Central memory CD8-positive, alpha-beta T cell (primary cell): ENCODE results near the gene NSFL1C.

Source experiments
- ATAC-seq: fragments of 150-1000 bp; cut with Tn5 transposase; replicated peaks from 2 replicates; pipeline ENCODE4 v1.10.0; 2022; ENCODE audit warnings: mild to moderate bottlenecking, moderate FRiP score, moderate number of reproducible peaks; ENCODE audit not compliant: poor library complexity, severe bottlenecking; ENCODE audit errors: extremely low read depth
- DNase-seq, 2 donors: peaks; one replicate each; pipeline ENCODE4 v3.0.0; 2021; ENCODE audit warnings: low spot score in 2 of 2
- H3K27ac Mint-ChIP-seq: one replicate; pipeline ENCODE4 v1.8.0; 2022; ENCODE audit warnings: low read depth, mild to moderate bottlenecking, moderate library complexity, mixed read lengths
- H3K27me3 Mint-ChIP-seq: one replicate; pipeline ENCODE4 v1.8.0; 2022; ENCODE audit warnings: mixed read lengths
- H3K36me3 Mint-ChIP-seq: one replicate; pipeline ENCODE4 v1.8.0; 2022; ENCODE audit warnings: mild to moderate bottlenecking, moderate library complexity, mixed read lengths; ENCODE audit not compliant: insufficient read depth
- H3K4me1 Mint-ChIP-seq: one replicate; pipeline ENCODE4 v1.8.0; 2022; ENCODE audit warnings: mixed read lengths
- H3K4me3 Mint-ChIP-seq: one replicate; pipeline ENCODE4 v1.8.0; 2022; ENCODE audit warnings: mild to moderate bottlenecking, moderate library complexity, mixed read lengths
- H3K9me3 Mint-ChIP-seq: one replicate; pipeline ENCODE4 v1.8.0; 2022; ENCODE audit warnings: mixed read lengths

The NSFL1C gene

GRCh38 chr20:1465470-1466210 lies 1.0 kb downstream of the NSFL1C start:
- DNase-seq = no peak
- no peaks in the 10 kb centered on the region for H3K9me3 Mint-ChIP-seq

GRCh38 chr20:1463971-1464570 lies 2.6 kb downstream of the NSFL1C start:
- H3K4me3 Mint-ChIP-seq = no peak overlapping the region
- no peak overlapping the region for H3K27ac Mint-ChIP-seq
- H3K9me3 Mint-ChIP-seq = no peaks in the 10 kb centered on the region
- DNase-seq (no peak), ATAC-seq (no peak)
- H3K36me3 Mint-ChIP-seq = peaks cover 18% of the 10 kb centered on the region
- no peaks in the 10 kb centered on the region for H3K27me3 Mint-ChIP-seq
- H3K4me1 Mint-ChIP-seq = peaks cover 54% of the 10 kb centered on the region

More at GRCh38 chr20:1465470-1466210, 1.0 kb downstream of the NSFL1C start:
- H3K4me1 Mint-ChIP-seq = peaks cover 51% of the 10 kb centered on the region
- H3K27ac Mint-ChIP-seq = peak overlapping the region; percentile 41
- peaks cover 11% of the 10 kb centered on the region for H3K36me3 Mint-ChIP-seq
- no peak for ATAC-seq
- H3K4me3 Mint-ChIP-seq = peak overlapping the region; percentile 77
- H3K27me3 Mint-ChIP-seq = peaks cover 3% of the 10 kb centered on the region

GRCh38 chr20:1462834-1463233 lies 3.8 kb downstream of the NSFL1C start:
- Mint-ChIP-seq H3K9me3 (no peaks in the 10 kb centered on the region), H3K4me3 (no peak overlapping the region), H3K36me3 (peaks cover 21% of the 10 kb centered on the region), H3K27me3 (no peaks in the 10 kb centered on the region), H3K4me1 (peaks cover 53% of the 10 kb centered on the region), H3K27ac (no peak overlapping the region)
- no peak for ATAC-seq
- DNase-seq = no peak

- Mint-ChIP-seq H3K4me1 (peaks cover 50% of the 10 kb centered on the region), H3K27ac (no peak overlapping the region), H3K9me3 (no peaks in the 10 kb centered on the region), H3K4me3 (no peak overlapping the region), H3K27me3 (no peaks in the 10 kb centered on the region), H3K36me3 (peaks cover 26% of the 10 kb centered on the region)
- no peak for DNase-seq
- no peak for ATAC-seq
Observed at GRCh38 chr20:1462001-1462400, 4.6 kb downstream of the NSFL1C start.

- ATAC-seq (no peak), DNase-seq (no peak)
- no peak overlapping the region for H3K27ac Mint-ChIP-seq
- no peaks in the 10 kb centered on the region for H3K9me3 Mint-ChIP-seq
- no peaks in the 10 kb centered on the region for H3K27me3 Mint-ChIP-seq
- peaks cover 42% of the 10 kb centered on the region for H3K4me1 Mint-ChIP-seq
- peaks cover 33% of the 10 kb centered on the region for H3K36me3 Mint-ChIP-seq
- no peak overlapping the region for H3K4me3 Mint-ChIP-seq
Observed at GRCh38 chr20:1460275-1460674, 6.4 kb downstream of the NSFL1C start.

GRCh38 chr20:1457992-1458391 lies 8.7 kb downstream of the NSFL1C start:
- DNase-seq (no peak), ATAC-seq (no peak)
- no peak overlapping the region for H3K4me3 Mint-ChIP-seq
- H3K4me1 Mint-ChIP-seq = peaks cover 22% of the 10 kb centered on the region
- no peaks in the 10 kb centered on the region for H3K9me3 Mint-ChIP-seq
- no peak overlapping the region for H3K27ac Mint-ChIP-seq
- H3K27me3 Mint-ChIP-seq = no peaks in the 10 kb centered on the region
- H3K36me3 Mint-ChIP-seq = peaks cover 50% of the 10 kb centered on the region

GRCh38 chr20:1456300-1456699 lies 10.3 kb downstream of the NSFL1C start:
- Mint-ChIP-seq H3K4me3 (no peak overlapping the region), H3K36me3 (peaks cover 61% of the 10 kb centered on the region), H3K4me1 (peaks cover 18% of the 10 kb centered on the region), H3K9me3 (no peaks in the 10 kb centered on the region), H3K27ac (no peak overlapping the region), H3K27me3 (no peaks in the 10 kb centered on the region)
- ATAC-seq (no peak), DNase-seq (no peak)

- peak overlapping the region; percentile 57 for H3K27ac Mint-ChIP-seq
- DNase-seq (no peak), ATAC-seq (no peak)
- H3K4me1 Mint-ChIP-seq = no peaks in the 10 kb centered on the region
- peaks cover 77% of the 10 kb centered on the region for H3K36me3 Mint-ChIP-seq
- no peaks in the 10 kb centered on the region for H3K27me3 Mint-ChIP-seq
- no peaks in the 10 kb centered on the region for H3K9me3 Mint-ChIP-seq
- H3K4me3 Mint-ChIP-seq = no peak overlapping the region
Observed at GRCh38 chr20:1450926-1451491, 15.6 kb downstream of the NSFL1C start.

GRCh38 chr20:1449370-1449769 lies 17.3 kb downstream of the NSFL1C start:
- no peaks in the 10 kb centered on the region for H3K9me3 Mint-ChIP-seq
- no peak for ATAC-seq
- no peak overlapping the region for H3K27ac Mint-ChIP-seq
- no peak for DNase-seq
- no peaks in the 10 kb centered on the region for H3K27me3 Mint-ChIP-seq
- no peak overlapping the region for H3K4me3 Mint-ChIP-seq
- H3K36me3 Mint-ChIP-seq = peaks cover 75% of the 10 kb centered on the region
- H3K4me1 Mint-ChIP-seq = no peaks in the 10 kb centered on the region

- Mint-ChIP-seq H3K27ac (no peak overlapping the region), H3K4me1 (no peaks in the 10 kb centered on the region), H3K27me3 (no peaks in the 10 kb centered on the region), H3K9me3 (no peaks in the 10 kb centered on the region), H3K4me3 (no peak overlapping the region), H3K36me3 (peaks cover 75% of the 10 kb centered on the region)
- no peak for DNase-seq
- ATAC-seq = no peak
Observed at GRCh38 chr20:1448081-1448620, 18.5 kb downstream of the NSFL1C start.

- H3K36me3 Mint-ChIP-seq = peaks cover 69% of the 10 kb centered on the region
- DNase-seq = no peak
- H3K9me3 Mint-ChIP-seq = no peaks in the 10 kb centered on the region
- no peak for ATAC-seq
- H3K27ac Mint-ChIP-seq = no peak overlapping the region
- no peak overlapping the region for H3K4me3 Mint-ChIP-seq
- no peaks in the 10 kb centered on the region for H3K27me3 Mint-ChIP-seq
- H3K4me1 Mint-ChIP-seq = no peaks in the 10 kb centered on the region
Observed at GRCh38 chr20:1446536-1446935, 20.1 kb downstream of the NSFL1C start.

- no peak overlapping the region for H3K27ac Mint-ChIP-seq
- ATAC-seq = no peak
- peaks cover 46% of the 10 kb centered on the region for H3K36me3 Mint-ChIP-seq
Observed at GRCh38 chr20:1443085-1443484, 23.6 kb downstream of the NSFL1C start.

GRCh38 chr20:1442304-1442703 lies 24.3 kb downstream of the NSFL1C start:
- Mint-ChIP-seq H3K9me3 (no peaks in the 10 kb centered on the region), H3K27me3 (no peaks in the 10 kb centered on the region), H3K27ac (no peak overlapping the region), H3K4me3 (no peak overlapping the region), H3K36me3 (peaks cover 42% of the 10 kb centered on the region), H3K4me1 (peaks cover 14% of the 10 kb centered on the region)
- no peak for DNase-seq
- ATAC-seq = no peak

More at GRCh38 chr20:1443085-1443484, 23.6 kb downstream of the NSFL1C start:
- no peak overlapping the region for H3K4me3 Mint-ChIP-seq
- H3K9me3 Mint-ChIP-seq = no peaks in the 10 kb centered on the region
- H3K27me3 Mint-ChIP-seq = no peaks in the 10 kb centered on the region
- H3K4me1 Mint-ChIP-seq = peaks cover 12% of the 10 kb centered on the region
- no peak for DNase-seq
